OCI-LY3 (cell line): Measurements from ENCODE around the gene LIPC.

Experiments
- H2AFZ ChIP-seq: fragments of 200-600, 300-600 bp; shearing (Covaris generic); 2 replicates; pipeline ENCODE4 v1.6.0; 2014; ENCODE audit warnings: antibody characterized with exemption, low read depth, low read length
- H3K27ac ChIP-seq: fragments of 200-600, 300-600 bp; sonication (generic); 2 replicates; pipeline ENCODE4 v1.5.1; 2014; ENCODE audit warnings: mild to moderate bottlenecking, low read length, moderate library complexity, mixed read lengths
- H3K27me3 ChIP-seq: fragments of 200-600, 300-600 bp; sonication (generic); 2 replicates; pipeline ENCODE4 v1.6.1; 2014; ENCODE audit warnings: low read depth, low read length, mixed read lengths
- H3K36me3 ChIP-seq: fragments of 200-600, 300-600 bp; sonication (generic); replicated peaks from 2 replicates; pipeline ENCODE3; 2014; ENCODE audit warnings: low read depth, low read length, mixed read lengths
- H3K4me1 ChIP-seq: fragments of 300-600, 200-600 bp; sonication (generic); 2 replicates; pipeline ENCODE4 v1.6.1; 2014; ENCODE audit warnings: low read length, mixed read lengths
- H3K4me2 ChIP-seq: fragments of 200-600, 300-600 bp; sonication (generic); 2 replicates; pipeline ENCODE4 v1.6.1; 2014; ENCODE audit warnings: low read length, mixed read lengths
- H3K4me3 ChIP-seq: fragments of 300-600, 200-600 bp; sonication (generic); 2 replicates; pipeline ENCODE4 v1.5.1; 2014; ENCODE audit warnings: antibody characterized with exemption, mild to moderate bottlenecking, low read length, moderate library complexity
- H3K79me2 ChIP-seq: fragments of 300-600, 200-600 bp; shearing (Covaris generic); 2 replicates; pipeline ENCODE4 v1.6.1; 2014; ENCODE audit warnings: mild to moderate bottlenecking, low read length, mixed read lengths
- H3K9ac ChIP-seq: fragments of 300-600, 200-600 bp; shearing (Covaris generic); 2 replicates; pipeline ENCODE4 v1.6.0; 2014; ENCODE audit warnings: mild to moderate bottlenecking, low read length, moderate library complexity
- H3K9me3 ChIP-seq: fragments of 200-600, 300-600 bp; shearing (Covaris generic); 2 replicates; pipeline ENCODE4 v1.6.1; 2014; ENCODE audit warnings: low read length, mixed read lengths; ENCODE audit not compliant: insufficient read depth
- H4K20me1 ChIP-seq: fragments of 200-600, 300-600 bp; sonication (generic); 2 replicates; pipeline ENCODE4 v1.6.1; 2016; ENCODE audit warnings: low read length, mixed read lengths; ENCODE audit not compliant: insufficient read depth
- EZH2phosphoT487 ChIP-seq: fragments of 200-600 bp; shearing (Covaris generic); IDR thresholded peaks from 2 replicates; pipeline ENCODE4 v1.6.1; 2018; ENCODE audit warnings: antibody characterized with exemption, mixed run types, low read depth
- TF ChIP-seq, protein P1 (sequence below): fragments of 200-600, 300-600 bp; sonication (generic); IDR thresholded peaks from 2 replicates; pipeline ENCODE4 v1.5.1; 2014; ENCODE audit warnings: antibody characterized with exemption, low read length, low read depth

The LIPC gene

DNA sequence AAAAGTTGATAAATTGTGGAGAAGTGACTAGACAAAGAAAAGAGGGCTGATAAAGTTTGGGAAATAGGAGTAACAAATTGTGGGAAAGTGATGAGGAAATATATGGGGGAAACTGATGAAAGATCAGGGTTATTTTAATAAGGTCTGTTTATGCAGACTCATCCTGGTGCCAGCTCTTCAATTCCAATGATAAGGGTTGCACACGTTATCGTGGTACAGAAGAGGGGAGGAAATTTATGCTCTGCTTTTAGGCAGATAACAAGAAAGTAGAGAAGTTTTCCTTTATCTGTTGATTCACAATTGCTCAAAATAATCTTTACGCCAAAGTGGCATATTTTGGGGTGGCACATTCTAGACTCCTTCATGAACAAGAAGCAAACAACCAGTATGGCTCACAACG, 32.1 kb upstream of the LIPC start:
- Histone ChIP-seq H3K4me1 (no peaks in the 10 kb centered on the region), H2AFZ (no peak overlapping the region)
- TF ChIP-seq, protein P1, sequence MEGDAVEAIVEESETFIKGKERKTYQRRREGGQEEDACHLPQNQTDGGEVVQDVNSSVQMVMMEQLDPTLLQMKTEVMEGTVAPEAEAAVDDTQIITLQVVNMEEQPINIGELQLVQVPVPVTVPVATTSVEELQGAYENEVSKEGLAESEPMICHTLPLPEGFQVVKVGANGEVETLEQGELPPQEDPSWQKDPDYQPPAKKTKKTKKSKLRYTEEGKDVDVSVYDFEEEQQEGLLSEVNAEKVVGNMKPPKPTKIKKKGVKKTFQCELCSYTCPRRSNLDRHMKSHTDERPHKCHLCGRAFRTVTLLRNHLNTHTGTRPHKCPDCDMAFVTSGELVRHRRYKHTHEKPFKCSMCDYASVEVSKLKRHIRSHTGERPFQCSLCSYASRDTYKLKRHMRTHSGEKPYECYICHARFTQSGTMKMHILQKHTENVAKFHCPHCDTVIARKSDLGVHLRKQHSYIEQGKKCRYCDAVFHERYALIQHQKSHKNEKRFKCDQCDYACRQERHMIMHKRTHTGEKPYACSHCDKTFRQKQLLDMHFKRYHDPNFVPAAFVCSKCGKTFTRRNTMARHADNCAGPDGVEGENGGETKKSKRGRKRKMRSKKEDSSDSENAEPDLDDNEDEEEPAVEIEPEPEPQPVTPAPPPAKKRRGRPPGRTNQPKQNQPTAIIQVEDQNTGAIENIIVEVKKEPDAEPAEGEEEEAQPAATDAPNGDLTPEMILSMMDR, result no peak
- no peak for TF ChIP-seq EZH2phosphoT487

DNA sequence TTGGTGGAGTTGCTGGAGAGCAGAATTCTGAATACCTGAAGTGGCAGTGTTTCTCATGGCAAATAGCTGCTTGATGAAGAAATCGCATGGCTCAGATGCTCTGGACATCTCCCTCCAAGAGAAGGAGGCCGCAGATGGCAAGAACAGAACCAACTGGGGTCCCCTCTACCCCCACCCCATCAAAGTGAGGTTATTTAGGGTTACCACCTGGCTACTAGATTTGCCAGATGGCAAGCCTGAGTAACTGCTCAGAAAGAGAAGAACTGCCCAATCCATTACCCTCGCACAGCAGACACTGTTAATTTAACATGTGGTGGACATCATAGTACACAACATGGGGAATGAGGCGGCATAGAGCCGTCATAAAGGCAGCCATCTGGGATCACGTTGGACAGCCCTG, 30.5 kb upstream of the LIPC start:
- Histone ChIP-seq H3K27ac (no peak overlapping the region), H3K9ac (no peak overlapping the region), H3K79me2 (no peaks in the 10 kb centered on the region), H3K27me3 (peaks cover 12% of the 10 kb centered on the region; the same call in 1 of the 2 replicates), H3K4me1 (no peaks in the 10 kb centered on the region), H3K36me3 (no peaks in the 10 kb centered on the region), H3K4me2 (no peak overlapping the region), H3K9me3 (no peaks in the 10 kb centered on the region), H2AFZ (no peak overlapping the region), H3K4me3 (no peak overlapping the region), H4K20me1 (no peaks in the 10 kb centered on the region)
- TF ChIP-seq EZH2phosphoT487, result no peak
- TF ChIP-seq, protein P1, result no peak

More for the DNA sequence above, 32.1 kb upstream of the LIPC start:
- Histone ChIP-seq H3K27me3 (peaks cover 23% of the 10 kb centered on the region), H3K9me3 (no peaks in the 10 kb centered on the region), H4K20me1 (no peaks in the 10 kb centered on the region), H3K4me2 (no peak overlapping the region), H3K36me3 (no peaks in the 10 kb centered on the region), H3K4me3 (no peak overlapping the region), H3K79me2 (no peaks in the 10 kb centered on the region), H3K9ac (no peak overlapping the region), H3K27ac (no peak overlapping the region)

DNA sequence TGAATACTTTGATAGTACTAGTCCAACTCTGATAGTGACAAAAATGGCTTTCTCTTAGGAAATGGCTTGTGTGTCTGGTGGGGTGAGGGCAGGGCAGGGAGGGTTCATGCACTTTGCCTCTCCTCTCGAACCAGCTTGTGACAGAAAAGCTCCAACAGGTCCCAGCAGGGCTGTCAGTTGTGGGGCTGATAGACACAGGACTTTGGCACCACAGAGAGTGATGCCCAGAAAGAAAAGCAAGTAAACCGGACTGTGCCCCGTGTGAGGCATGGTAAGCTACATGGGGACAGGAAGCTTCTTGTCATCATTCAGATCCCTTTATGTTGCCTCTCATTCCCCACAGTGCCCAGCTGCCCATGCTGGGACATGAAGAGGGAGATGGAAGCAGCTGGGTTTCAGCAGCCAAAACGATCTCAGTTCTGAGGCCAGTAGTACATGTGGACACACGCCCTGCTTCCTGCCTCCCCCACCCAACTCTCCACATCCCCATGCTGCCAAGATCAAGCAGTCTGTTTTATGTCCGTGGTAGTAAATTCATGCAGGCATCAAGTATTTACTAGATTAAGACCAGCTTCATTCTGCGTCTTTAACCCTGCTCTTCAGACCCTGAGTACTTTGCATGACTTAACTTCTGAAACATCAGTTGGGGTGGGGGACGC, 29.7 kb upstream of the LIPC start:
- Histone ChIP-seq H3K27ac (no peak overlapping the region), H2AFZ (no peak overlapping the region), H3K4me1 (no peaks in the 10 kb centered on the region), H3K27me3 (0 out of 2 replicates have a peak, but pooled peaks cover 7% of the 10 kb centered on the region), H3K4me2 (no peak overlapping the region), H3K36me3 (no peaks in the 10 kb centered on the region), H3K9me3 (no peaks in the 10 kb centered on the region), H3K9ac (no peak overlapping the region), H3K4me3 (no peak overlapping the region), H4K20me1 (no peaks in the 10 kb centered on the region), H3K79me2 (no peaks in the 10 kb centered on the region)
- no peak for TF ChIP-seq EZH2phosphoT487
- TF ChIP-seq, protein P1, result no peak

DNA sequence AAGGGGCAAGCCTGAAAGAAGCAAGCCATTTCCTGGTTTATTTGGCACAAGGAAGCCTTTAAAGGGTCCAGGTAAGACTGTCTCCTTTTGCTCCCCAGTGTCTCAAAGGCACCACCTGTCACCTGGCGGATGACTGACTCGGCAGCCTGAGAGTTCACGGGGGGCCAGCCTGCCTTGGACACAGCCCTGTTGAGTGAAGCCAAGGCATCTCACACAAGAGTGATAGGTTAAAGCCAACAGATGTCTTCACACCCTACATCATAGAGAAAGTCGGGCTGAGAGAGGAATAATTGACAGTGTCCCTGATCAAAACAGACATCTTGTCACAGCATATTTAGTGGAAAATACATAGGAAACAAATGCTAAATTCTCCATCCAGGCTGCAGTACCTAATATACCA, 28.2 kb upstream of the LIPC start:
- H3K27me3 ChIP-seq, result 0 out of 2 replicates have a peak, but pooled peaks cover 7% of the 10 kb centered on the region
- H3K27ac ChIP-seq, result no peak overlapping the region
- H3K9ac ChIP-seq, result no peak overlapping the region
- H3K4me2 ChIP-seq, result no peak overlapping the region
- H3K4me1 ChIP-seq, result no peaks in the 10 kb centered on the region
- H4K20me1 ChIP-seq, result no peaks in the 10 kb centered on the region
- H3K9me3 ChIP-seq, result no peaks in the 10 kb centered on the region
- H2AFZ ChIP-seq, result no peak overlapping the region
- no peaks in the 10 kb centered on the region for H3K79me2 ChIP-seq
- H3K36me3 ChIP-seq, result no peaks in the 10 kb centered on the region
- TF ChIP-seq, protein P1, result no peak
- TF ChIP-seq EZH2phosphoT487, result no peak
- H3K4me3 ChIP-seq, result no peak overlapping the region
